OCI-LY7 (cell line): Measurements from ENCODE around the gene COBL. TPM values are rescaled to one million over a fixed set of nuclear protein-coding genes. Genes with fewer than 3 reads are reported as not detected.

Experiments used
- BruUV-seq: library from RNA; stranded (reverse); fragments of 400-500 nt; replicated peaks from 2 replicates; lab custom pipeline; 2021; lab: Mats Ljungman, UMichigan
- CTCF ChIA-PET: fragments of 300-600 bp; sonication (Branson Sonifier 250); formaldehyde crosslinking; loops from one replicate; lab custom pipeline; 2022; ENCODE audit warnings: antibody characterized with exemption; ENCODE audit not compliant: unreplicated experiment; lab: Charles Lee
- POLR2A ChIA-PET: fragments of 300-600 bp; sonication (Branson Sonifier 250); formaldehyde crosslinking; loops from one replicate; lab custom pipeline; 2022; ENCODE audit warnings: antibody characterized with exemption; lab: Charles Lee
- DNase-seq: peaks from one replicate; pipeline ENCODE4 v3.0.0-alpha.2; 2015; ENCODE audit warnings: low spot score
- H2AFZ ChIP-seq: fragments of 200-600 bp; sonication (generic), shearing (Covaris generic); 2 replicates; pipeline ENCODE4 v1.6.1; 2014; ENCODE audit warnings: mild to moderate bottlenecking, antibody characterized with exemption, low read length, moderate library complexity
- H3K27ac ChIP-seq: fragments of 200-600 bp; sonication (generic); 2 replicates; pipeline ENCODE4 v1.5.1; 2014; ENCODE audit warnings: mixed run types, low read depth, mild to moderate bottlenecking, moderate library complexity, low read length, inconsistent platforms; ENCODE audit not compliant: poor library complexity, severe bottlenecking
- H3K36me3 ChIP-seq: fragments of 200-600 bp; sonication (generic); 2 replicates; pipeline ENCODE4 v1.6.1; 2014; ENCODE audit warnings: mild to moderate bottlenecking, antibody characterized with exemption, low read length, moderate library complexity, mixed read lengths; ENCODE audit not compliant: insufficient read depth
- H3K4me1 ChIP-seq: fragments of 200-600 bp; sonication (generic); 2 replicates; pipeline ENCODE4 v1.5.1; 2014; ENCODE audit warnings: mild to moderate bottlenecking, low read length; ENCODE audit not compliant: insufficient read depth, poor library complexity, severe bottlenecking
- H3K4me2 ChIP-seq: fragments of 200-600 bp; sonication (generic); 2 replicates; pipeline ENCODE4 v1.6.1; 2014; ENCODE audit warnings: mild to moderate bottlenecking, low read length
- H3K4me3 ChIP-seq: fragments of 200-600 bp; sonication (generic); 2 replicates; pipeline ENCODE4 v1.5.1; 2014; ENCODE audit warnings: mild to moderate bottlenecking, low read depth, low read length; ENCODE audit not compliant: poor library complexity, severe bottlenecking
- H3K79me2 ChIP-seq: fragments of 200-600 bp; sonication (generic); 2 replicates; pipeline ENCODE4 v1.6.1; 2016; ENCODE audit warnings: low read depth, mild to moderate bottlenecking, low read length, moderate library complexity, mixed read lengths; ENCODE audit not compliant: insufficient read depth
- H3K9me2 ChIP-seq: fragments of 200-600 bp; sonication (generic); 2 replicates; pipeline ENCODE4 v1.6.1; 2016; ENCODE audit warnings: mild to moderate bottlenecking, low read length, mixed read lengths; ENCODE audit not compliant: insufficient read depth
- H3K9me3 ChIP-seq: fragments of 200-600 bp; sonication (generic); 2 replicates; pipeline ENCODE4 v1.6.1; 2014; ENCODE audit warnings: mild to moderate bottlenecking, mixed run types, low read length, mixed read lengths
- H4K20me1 ChIP-seq: fragments of 200-600 bp; sonication (generic); 2 replicates; pipeline ENCODE4 v1.6.1; 2014; ENCODE audit warnings: mild to moderate bottlenecking, antibody characterized with exemption, low read length, moderate library complexity, mixed read lengths; ENCODE audit not compliant: insufficient read depth
- CTCF ChIP-seq: fragments of 200-600 bp; sonication (generic); conservative IDR thresholded peaks from 2 replicates; pipeline ENCODE4 v1.5.1; 2014; ENCODE audit warnings: mild to moderate bottlenecking, antibody characterized with exemption, low read length, moderate library complexity, mixed read lengths
- EZH2phosphoT487 ChIP-seq: fragments of 200-600 bp; sonication (generic); IDR thresholded peaks from 2 replicates; pipeline ENCODE4 v1.6.1; 2018; ENCODE audit warnings: low read depth, borderline replicate concordance, mild to moderate bottlenecking, mixed run types, antibody characterized with exemption, low read length, moderate library complexity, mixed read lengths
- intact Hi-C: fragments of 100-400 bp; cut with micrococcal nuclease; formaldehyde crosslinking; loops from one replicate; pipeline ENCODE4 v1.10.0; 2022; ENCODE audit not compliant: unreplicated experiment
- total RNA-seq, 2 experiments: library from RNA; depleted of rRNA in 1 of 2; stranded (reverse); fragments of >200 nt in 1 of 2; shearing (Covaris generic) in 1 of 2; gene quantifications; 2 replicates each; pipeline ENCODE4 v1.2.3, GENCODE V29; 2014 to 2022

Gene COBL
- total RNA-seq, 2 experiments from 2014 or later = not detected

DNA sequence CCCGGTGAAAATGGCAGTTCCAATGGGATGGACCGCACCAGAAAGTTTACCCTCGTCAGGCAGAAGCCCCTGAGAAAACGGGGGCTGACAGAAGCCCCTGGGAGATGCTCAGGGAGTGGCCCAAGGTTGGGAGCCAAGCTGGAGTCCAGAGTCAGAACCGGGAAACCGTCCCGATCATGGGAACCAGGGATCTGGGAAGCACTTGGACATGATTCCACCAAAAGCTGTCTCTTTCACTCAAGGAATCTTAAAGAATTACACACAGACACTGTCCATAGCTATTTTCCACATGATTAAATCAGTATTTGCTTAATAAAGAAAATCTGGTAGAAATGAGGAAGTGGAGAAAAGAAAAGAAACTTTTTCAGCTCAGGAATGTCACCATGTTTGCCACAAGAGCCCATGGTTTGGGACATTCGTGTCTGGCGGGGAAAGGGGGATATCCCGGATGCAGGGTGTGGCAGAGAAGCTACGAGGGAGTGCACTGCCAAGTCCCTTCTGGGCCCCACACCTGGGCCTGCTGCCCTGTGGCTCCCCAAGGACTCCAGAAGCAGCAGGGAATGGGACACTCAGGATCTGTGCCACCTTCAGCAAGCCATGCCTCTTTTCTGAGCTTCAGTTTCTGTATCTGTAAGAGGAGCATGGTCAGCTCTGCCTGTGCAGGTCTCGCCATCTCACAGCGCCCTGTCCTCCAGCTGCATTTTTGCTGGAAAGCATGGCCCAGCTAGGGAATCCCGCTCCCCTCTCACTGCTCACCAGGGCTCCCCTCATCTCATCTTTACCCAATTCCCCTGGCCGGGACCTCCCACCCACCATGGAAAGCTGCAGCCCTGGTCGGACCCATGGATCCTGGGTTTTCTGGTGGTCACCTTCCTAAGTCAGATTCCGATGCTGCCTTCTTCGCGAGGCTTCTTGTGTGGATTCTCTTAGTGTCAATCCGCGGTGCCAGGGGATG lies 308.8 kb downstream of the COBL start:
- Histone ChIP-seq H3K79me2 (no peaks in the 10 kb centered on the region), H3K4me3 (no peak overlapping the region), H3K4me2 (no peak overlapping the region), H3K27ac (no peak overlapping the region), H3K9me2 (no peaks in the 10 kb centered on the region), H3K4me1 (no peaks in the 10 kb centered on the region), H3K36me3 (no peaks in the 10 kb centered on the region), H4K20me1 (no peaks in the 10 kb centered on the region), H3K9me3 (no peaks in the 10 kb centered on the region), H2AFZ (no peak overlapping the region)
- TF ChIP-seq EZH2phosphoT487 = no peak
- TF ChIP-seq CTCF = no peak
- DNase-seq = no peak
- intact Hi-C loops = no loop called here
- BruUV-seq = no TSS peak
- ChIA-PET CTCF (no interaction called here), POLR2A (no interaction called here)

- CTCF ChIA-PET = no interaction called here
- Histone ChIP-seq H3K27ac (no peak overlapping the region), H3K36me3 (no peaks in the 10 kb centered on the region), H3K9me2 (no peaks in the 10 kb centered on the region), H3K4me2 (no peak overlapping the region), H3K4me3 (no peak overlapping the region), H4K20me1 (no peaks in the 10 kb centered on the region), H3K79me2 (no peaks in the 10 kb centered on the region; the same call in 1 of the 2 replicates), H2AFZ (no peak overlapping the region), H3K4me1 (no peaks in the 10 kb centered on the region), H3K9me3 (no peaks in the 10 kb centered on the region)
- intact Hi-C loops = no loop called here
- BruUV-seq = no TSS peak
- TF ChIP-seq EZH2phosphoT487 (no peak), CTCF (no peak)
- DNase-seq = no peak
- POLR2A ChIA-PET = no interaction called here
Observed at GRCh38 chr7:51006483-51007235, 309.9 kb downstream of the COBL start.
